Measurements from ENCODE around the gene SLC7A6.

Gene SLC7A6

GRCh38 chr16:68264128-68265077 is at the start of gene SLC7A6:
Gene SLC7A6, plus strand, starts transcription at chr16:68264526. Its CDS starts 10,201 bp downstream, at chr16:68274727.
- peak; percentile 39 to 43 for DNase-seq

- DNase-seq = no peak
Measured at GRCh38 chr16:68214726-68215125, 49.6 kb upstream of the SLC7A6 start.

GRCh38 chr16:68215302-68215701 is 49.0 kb upstream of the SLC7A6 start:
- no peak for DNase-seq

- DNase-seq = no peak
Measured at GRCh38 chr16:68216240-68216639, 48.1 kb upstream of the SLC7A6 start.

- DNase-seq = no peak
Measured at GRCh38 chr16:68217506-68217905, 46.8 kb upstream of the SLC7A6 start.

GRCh38 chr16:68219725-68220351 is 44.5 kb upstream of the SLC7A6 start:
- DNase-seq = no peak

GRCh38 chr16:68223072-68223471 is 41.3 kb upstream of the SLC7A6 start:
- DNase-seq = no peak

- DNase-seq = no peak
Measured at GRCh38 chr16:68226116-68226515, 38.2 kb upstream of the SLC7A6 start.

GRCh38 chr16:68227183-68227793 is 37.0 kb upstream of the SLC7A6 start:
- DNase-seq = no peak

GRCh38 chr16:68227850-68228553 is 36.3 kb upstream of the SLC7A6 start:
- no peak for DNase-seq

- DNase-seq = no peak
Measured at GRCh38 chr16:68228652-68229051, 35.7 kb upstream of the SLC7A6 start.

GRCh38 chr16:68229431-68230175 is 34.7 kb upstream of the SLC7A6 start:
- peak in 1 of 2 experiments; percentile 28 for DNase-seq

GRCh38 chr16:68230176-68230571 is 34.2 kb upstream of the SLC7A6 start:
- no peak for DNase-seq

- no peak for DNase-seq
Measured at GRCh38 chr16:68230956-68231355, 33.4 kb upstream of the SLC7A6 start.

- no peak for DNase-seq
Measured at GRCh38 chr16:68231384-68232136, 32.8 kb upstream of the SLC7A6 start.

- DNase-seq = no peak
Measured at GRCh38 chr16:68232335-68232734, 32.0 kb upstream of the SLC7A6 start.

GRCh38 chr16:68233085-68233834 is 31.1 kb upstream of the SLC7A6 start:
- DNase-seq = no peak

- DNase-seq = no peak
Measured at GRCh38 chr16:68233835-68234187, 30.5 kb upstream of the SLC7A6 start.

- DNase-seq = peak; percentile 22 to 72
Measured at GRCh38 chr16:68234188-68235107, 29.9 kb upstream of the SLC7A6 start.
